GM21786 (cell line): Measurements from ENCODE around the gene KLHL24.
"Not testable (repeated sequence)": the region's sequence is repeated elsewhere in the genome, so short reads cannot be mapped to it uniquely, and the experiment has no call there.

Experiments used
- ATAC-seq: cut with Tn5 transposase; IDR thresholded peaks from one replicate; pipeline ENCODE4 v1.9.1; 2021; ENCODE audit not compliant: unreplicated experiment

KLHL24 gene

GRCh38 chr3:183635107-183635430, 354 bp upstream of the KLHL24 start:
- ATAC-seq: no peak

DNA sequence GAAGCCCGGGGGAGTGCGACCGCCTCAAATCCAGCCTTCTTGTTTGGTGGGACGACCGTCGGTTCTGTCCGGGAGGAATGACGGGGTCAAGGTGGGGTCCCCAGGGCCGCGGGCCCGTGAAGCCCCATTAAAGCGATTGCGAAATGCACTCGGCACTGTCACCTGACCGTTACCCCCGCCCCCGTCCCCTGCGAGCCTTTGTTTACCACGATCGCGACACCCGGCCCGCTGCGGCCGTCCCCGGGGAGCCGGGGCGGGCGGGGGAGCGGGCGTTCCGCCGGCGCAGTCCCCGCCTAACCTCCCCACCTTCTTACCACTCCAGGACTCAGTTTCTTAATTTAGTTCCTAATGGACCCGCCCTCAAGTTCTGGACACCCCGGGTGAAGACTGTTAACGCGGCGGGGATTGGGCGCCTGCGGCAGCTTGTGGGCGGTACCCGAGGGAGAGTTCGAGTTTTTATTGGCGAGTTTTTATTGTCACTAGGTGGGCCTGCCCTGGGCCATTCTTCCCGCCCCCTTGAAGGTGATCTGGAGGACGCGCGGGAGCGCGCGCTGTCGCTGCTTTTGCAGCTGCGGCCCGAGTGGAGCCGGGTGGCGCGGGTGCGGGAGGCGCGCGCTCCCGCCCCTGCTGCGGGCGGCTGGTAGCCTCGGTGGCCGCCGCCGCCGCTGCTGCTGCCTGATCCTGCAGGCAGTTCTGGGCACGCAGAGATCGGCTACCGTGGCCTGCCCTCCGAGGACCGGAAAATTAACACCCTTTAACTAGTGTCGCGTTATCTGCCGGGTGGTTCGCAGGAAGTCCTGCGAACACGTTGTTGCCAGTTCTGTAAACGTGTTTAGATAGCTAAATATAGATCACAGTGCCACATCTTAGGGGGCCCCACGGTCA, 1.0 kb downstream of the KLHL24 start:
- peak; percentile 81 for ATAC-seq

GRCh38 chr3:183637106-183637486, 1.7 kb downstream of the KLHL24 start:
- ATAC-seq: no peak

GRCh38 chr3:183637633-183638032, 2.2 kb downstream of the KLHL24 start:
- not testable (repeated sequence) for ATAC-seq

DNA sequence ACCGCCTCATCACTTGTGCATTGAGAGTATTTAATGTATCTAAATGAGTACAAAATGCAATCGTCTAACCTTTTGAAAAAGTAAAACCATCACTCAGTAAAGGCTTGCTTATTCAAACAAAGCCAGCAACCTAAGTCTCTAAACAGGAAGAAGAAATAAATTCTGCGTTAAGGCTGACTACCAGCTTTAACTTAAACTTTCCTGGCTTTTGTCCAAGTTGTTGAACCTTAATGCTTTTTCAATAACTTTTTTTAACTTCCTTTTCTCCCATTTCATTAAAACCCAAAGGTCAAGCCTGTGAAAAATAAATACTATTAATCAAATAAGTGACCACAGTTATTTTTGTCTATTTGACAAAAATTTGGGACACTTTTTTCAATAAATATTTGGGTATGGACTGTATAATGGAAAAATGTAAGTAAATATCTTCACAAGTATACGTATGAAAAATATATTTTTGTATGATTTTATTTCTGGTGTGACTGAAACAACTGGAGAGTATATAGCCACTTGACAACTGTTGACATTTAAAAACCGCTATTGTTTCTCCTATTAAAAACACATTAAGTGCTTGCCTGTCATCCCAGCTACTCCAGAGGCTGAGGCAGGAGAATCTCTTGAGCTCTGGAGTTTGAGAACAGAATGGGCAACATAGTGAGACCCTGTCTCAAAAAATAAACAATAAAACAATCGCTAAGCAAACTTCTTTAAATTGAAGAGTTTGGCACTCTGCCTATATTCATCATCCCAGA, 2.9 kb downstream of the KLHL24 start:
- no peak for ATAC-seq

GRCh38 chr3:183640635-183641034, 5.2 kb downstream of the KLHL24 start:
- not testable (repeated sequence) for ATAC-seq

DNA sequence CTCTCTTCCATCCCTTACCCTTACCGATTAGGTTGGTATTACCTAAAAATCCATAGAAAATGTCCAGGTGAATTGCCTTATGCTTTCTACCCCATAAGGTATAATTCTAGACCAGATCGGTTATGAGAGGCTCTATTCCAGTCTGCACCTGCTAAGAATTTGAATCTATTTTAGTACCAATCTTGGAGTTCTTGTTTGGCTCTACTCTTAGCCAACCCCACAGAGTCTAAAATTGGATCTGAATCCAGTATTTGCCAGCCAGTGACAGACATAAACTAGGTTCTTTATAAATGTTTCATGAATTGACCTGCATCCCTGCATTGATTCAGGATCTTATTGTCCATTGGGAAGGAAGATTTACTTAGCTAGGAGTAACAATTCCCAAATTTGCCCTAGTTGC, 6.5 kb downstream of the KLHL24 start:
- ATAC-seq: no peak

- no peak for ATAC-seq
Measured at GRCh38 chr3:183644244-183644643, 8.8 kb downstream of the KLHL24 start.

DNA sequence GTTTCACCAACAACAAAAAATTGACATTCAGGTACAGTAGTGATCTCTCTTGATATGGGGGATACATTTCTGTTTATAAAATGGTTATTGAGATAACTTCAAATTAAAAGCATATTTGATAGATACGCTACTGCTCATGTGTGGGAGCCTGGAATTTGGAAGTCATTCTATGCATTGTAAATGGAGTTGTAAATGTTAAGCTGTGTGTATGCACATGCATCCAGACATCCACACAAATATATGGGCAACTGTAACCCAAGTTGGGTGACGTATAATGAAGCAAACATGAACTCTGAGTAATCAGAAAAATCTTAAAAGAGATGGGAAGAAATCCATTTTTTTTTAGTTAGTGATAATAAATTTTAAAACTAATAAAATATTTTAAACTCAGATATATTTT, 9.8 kb downstream of the KLHL24 start:
- no peak for ATAC-seq

DNA sequence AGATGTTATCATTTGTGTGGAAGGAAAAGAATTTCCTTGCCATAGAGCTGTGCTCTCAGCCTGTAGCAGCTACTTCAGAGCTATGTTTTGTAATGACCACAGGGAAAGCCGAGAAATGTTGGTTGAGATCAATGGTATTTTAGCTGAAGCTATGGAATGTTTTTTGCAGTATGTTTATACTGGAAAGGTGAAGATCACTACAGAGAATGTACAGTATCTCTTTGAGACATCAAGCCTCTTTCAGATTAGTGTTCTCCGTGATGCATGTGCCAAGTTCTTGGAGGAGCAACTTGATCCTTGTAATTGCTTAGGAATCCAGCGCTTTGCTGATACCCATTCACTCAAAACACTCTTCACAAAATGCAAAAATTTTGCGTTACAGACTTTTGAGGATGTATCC, 15.1 kb downstream of the KLHL24 start:
- no peak for ATAC-seq

GRCh38 chr3:183653209-183654064, 18.0 kb downstream of the KLHL24 start:
- ATAC-seq: no peak

DNA sequence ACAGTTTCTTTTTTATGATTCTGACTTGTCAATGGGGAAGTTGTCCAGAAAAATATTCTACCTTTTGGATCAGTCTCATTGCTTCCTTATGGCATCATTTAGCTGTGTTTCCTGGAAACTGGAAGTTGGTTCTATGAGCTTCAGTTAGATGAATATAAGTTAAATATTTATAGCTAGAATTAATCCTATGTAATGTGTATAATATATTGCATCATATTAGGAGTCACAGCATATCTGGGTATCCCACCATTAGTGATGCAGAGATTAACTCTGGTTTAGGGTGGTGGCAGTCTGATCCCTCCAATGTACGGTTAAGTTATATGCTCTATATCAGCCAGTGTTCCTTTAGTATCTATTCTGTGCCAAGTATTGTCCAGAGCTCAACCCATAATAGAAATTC, 19.3 kb downstream of the KLHL24 start:
- no peak for ATAC-seq

GRCh38 chr3:183662099-183662498, 26.7 kb downstream of the KLHL24 start:
- no peak for ATAC-seq

DNA sequence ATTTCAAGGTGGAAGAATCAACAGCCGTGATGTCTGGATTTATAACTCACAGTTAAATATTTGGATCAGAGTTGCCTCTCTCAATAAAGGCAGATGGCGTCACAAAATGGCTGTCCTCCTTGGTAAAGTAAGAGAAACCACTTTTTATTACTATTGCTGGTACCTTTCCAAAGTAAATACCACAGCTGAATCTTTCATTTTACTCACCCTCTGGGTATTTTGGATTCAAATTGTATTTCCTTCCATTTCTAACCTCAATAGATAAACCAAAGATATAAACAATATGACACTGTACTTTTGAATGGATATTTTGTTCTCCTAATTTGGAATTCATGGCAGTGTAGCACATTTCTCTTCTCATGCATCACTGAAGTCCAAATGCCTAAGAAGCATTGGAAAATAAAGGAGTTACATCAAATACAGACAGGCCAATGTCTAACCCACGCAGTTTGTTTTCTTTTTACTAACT, 29.5 kb downstream of the KLHL24 start:
- ATAC-seq: no peak

DNA sequence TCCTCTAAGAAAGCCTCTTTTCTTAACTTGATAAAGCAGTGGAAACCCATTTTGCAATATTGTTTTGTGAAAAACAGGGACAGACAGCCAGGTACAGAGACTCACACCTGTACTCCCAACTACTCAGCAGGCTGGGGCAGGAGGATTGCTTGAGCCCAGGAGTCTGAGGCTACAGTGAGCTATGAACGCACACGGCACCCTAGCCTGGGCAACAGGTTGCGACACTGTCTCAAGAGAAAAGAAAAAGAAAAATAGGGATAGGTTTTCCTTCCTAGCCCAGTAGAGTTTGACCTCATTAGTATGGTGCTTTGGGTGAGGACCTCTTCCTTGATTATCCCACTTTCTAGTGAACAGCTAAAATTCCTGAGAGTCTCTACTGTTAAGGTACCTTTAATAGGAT, 44.6 kb downstream of the KLHL24 start:
- ATAC-seq: no peak

- ATAC-seq: no peak
Measured at GRCh38 chr3:183687705-183688104, 52.3 kb downstream of the KLHL24 start.

GRCh38 chr3:183688874-183689273, 53.5 kb downstream of the KLHL24 start:
- no peak for ATAC-seq

DNA sequence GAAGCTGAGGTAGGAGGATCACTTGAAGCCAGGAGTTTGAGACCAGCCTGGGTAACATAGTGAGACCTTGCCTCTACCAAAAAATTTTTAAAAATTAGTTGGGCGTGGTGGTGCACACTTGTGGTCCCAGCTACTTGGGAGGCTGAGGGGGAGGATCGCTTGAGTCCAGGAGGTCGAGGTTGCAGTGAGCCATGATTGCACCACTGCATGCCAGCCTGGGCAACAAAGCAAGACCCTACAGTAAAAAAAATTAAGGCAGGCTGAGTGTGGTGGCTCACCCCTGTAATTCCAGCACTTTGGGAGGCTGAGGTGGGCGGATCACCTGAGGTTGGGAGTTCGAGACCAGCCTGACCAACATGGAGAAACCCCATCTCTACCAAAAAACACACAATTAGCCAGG, 54.2 kb downstream of the KLHL24 start:
- not testable (repeated sequence) for ATAC-seq

GRCh38 chr3:183690402-183690995, 55.1 kb downstream of the KLHL24 start:
- ATAC-seq: no peak

DNA sequence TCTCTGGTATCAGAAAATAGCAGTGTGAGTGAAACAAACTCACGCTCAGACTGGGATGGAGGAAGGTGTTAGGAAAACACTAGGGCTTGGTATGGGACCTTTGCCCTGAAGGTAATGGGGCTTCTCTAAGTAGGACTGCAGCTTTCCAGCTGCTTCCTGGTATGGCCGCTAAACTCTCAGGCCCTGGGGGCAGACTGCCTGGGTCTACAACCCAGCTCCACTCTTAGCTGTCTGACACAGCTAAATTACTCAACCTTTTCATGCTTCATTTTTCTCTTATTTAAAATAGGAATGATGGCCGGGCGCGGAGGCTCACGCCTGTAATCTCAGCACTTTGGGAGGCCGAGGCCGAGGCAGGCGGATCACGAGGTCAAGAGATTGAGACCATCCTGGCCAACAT, 57.0 kb downstream of the KLHL24 start:
- no peak for ATAC-seq
